ENCODE measurements around the gene JDP2.

Gene JDP2

DNA sequence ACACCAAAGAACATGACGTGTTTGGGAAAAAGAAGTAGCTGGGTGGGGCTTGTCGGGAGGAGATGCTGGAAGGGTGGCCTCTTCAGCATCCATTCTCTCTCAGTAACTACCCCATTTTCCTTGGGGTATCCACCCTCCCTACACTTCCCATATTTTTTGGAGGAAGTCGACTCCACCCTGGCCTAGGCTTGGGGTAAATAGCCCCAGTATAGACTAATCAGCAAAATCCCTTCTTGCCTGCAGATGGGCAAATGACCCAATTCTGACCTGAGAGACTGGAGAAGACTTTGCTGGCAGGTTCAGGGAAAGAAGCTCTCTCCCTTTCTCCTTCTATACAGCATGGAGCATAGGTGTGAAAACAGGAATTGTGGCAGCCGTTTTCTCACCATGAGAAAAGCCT lies 28.5 kb upstream of the JDP2 start:
- DNase-seq (ENCODE audit: low read depth), result no peak
- in situ Hi-C loops (cut with HindIII; ENCODE audit: low sequenced_read_pairs), result no loop called here
- TF ChIP-seq, protein P1, sequence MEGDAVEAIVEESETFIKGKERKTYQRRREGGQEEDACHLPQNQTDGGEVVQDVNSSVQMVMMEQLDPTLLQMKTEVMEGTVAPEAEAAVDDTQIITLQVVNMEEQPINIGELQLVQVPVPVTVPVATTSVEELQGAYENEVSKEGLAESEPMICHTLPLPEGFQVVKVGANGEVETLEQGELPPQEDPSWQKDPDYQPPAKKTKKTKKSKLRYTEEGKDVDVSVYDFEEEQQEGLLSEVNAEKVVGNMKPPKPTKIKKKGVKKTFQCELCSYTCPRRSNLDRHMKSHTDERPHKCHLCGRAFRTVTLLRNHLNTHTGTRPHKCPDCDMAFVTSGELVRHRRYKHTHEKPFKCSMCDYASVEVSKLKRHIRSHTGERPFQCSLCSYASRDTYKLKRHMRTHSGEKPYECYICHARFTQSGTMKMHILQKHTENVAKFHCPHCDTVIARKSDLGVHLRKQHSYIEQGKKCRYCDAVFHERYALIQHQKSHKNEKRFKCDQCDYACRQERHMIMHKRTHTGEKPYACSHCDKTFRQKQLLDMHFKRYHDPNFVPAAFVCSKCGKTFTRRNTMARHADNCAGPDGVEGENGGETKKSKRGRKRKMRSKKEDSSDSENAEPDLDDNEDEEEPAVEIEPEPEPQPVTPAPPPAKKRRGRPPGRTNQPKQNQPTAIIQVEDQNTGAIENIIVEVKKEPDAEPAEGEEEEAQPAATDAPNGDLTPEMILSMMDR (IDR thresholded peaks at IDR 0.05; ENCODE audit: low read depth, low read length, missing control alignments), result no peak
- no peak overlapping the region for H3K4me3 ChIP-seq (ENCODE audit: low read depth, low read length)

DNA sequence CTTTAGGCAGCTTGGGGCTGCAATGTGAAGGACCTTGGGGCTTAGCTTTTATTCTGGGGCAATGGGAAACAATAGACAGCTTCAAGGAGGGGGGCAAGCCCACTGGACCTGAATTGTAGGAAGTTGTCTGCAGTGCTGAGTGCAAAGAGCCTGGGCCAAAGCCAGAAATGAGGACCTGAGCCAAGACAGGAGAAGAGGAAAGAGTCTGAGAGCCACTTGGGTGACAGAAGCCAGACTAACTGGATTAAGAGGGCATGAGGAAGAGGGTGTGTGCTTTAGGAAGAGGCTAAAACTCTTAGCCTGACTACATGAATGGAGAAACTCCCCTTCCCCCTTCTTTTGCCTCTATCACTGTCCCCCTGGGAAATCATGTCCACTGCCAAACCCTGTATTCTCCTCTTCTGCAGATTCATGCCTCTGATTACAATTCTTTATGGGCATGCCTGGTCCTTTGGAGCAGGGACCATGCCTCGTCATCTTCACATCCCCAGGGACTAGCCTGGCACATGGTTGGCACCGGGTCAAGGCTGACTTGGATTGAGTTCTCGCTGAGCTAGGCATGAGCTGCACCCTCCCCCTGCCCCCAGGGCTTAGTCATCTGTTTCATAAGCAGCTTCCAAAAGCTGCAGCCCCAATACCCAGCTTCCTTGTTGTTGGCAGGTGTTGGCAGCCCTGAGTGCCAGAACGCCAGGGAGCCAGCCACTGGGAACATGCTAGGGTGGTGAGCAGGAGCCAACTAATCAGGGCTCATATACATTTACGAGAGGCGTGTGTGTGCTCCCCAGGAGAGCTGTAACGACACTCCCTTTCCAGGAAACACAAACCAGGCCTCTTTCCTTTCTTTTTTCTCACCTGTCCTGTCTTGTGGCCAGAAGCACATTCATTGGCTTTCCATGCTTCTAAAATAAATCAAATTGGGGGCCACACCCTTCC lies 27.7 kb upstream of the JDP2 start:
- no peak overlapping the region for H3K4me3 ChIP-seq (ENCODE audit: low read depth, low read length)
- in situ Hi-C loops (cut with HindIII; ENCODE audit: low sequenced_read_pairs), result no loop called here
- no peak for DNase-seq (ENCODE audit: low read depth)

DNA sequence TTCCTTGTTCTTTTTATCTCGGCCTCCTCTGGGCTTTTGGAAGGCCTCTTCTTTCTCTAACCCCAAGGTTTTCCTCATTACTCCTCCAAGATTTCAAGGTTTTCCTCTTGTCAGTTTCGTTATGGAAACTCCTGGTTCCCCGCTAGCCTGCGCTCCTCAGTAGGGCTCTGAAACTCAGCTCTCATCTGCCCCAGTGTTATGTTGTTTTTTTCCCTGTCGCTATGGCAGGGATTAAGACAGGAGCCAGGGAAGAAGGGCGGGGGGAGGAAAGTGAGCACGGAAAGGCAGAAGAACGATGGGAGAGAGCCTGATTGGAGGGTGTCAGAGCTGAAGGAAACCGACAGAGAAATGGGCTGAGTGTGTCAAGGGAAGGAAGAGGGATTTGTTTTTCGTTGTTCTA lies 26.5 kb upstream of the JDP2 start:
- TF ChIP-seq, protein P1 (IDR thresholded peaks at IDR 0.05; ENCODE audit: low read depth, low read length, missing control alignments), result no peak
- no peak for DNase-seq (ENCODE audit: low read depth)
- H3K4me3 ChIP-seq (ENCODE audit: low read depth, low read length), result no peak overlapping the region
- in situ Hi-C loops (cut with HindIII; ENCODE audit: low sequenced_read_pairs), result no loop called here

More for the DNA sequence above, 27.7 kb upstream of the JDP2 start:
- TF ChIP-seq, protein P1 (IDR thresholded peaks at IDR 0.05; ENCODE audit: low read depth, low read length, missing control alignments), result no peak

DNA sequence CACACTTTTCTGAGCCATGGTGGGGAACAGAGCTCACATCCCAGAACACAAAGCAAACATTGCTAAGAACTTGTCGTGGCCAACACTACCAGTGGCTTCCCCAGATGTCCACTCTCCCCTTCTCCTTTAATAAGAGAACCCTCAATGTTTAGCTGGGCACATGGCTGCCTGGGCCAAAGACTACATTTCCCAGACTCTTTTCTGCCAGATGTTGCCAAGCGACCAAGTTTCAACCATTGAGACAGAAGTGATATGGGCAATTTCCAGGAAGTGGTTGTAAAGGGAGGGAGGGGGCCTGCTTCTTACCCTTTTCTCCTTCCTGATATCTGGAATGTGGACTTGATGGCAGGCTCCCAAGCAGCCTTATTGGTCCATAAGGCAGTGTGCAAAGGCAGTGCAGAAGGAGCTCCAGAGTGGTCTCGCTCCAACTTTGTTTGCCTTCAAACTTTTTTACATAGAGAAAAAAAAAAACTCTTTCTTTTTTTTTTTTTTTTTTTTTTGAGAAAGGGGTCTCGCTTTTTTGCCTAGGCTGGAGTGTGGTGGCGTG lies 24.9 kb upstream of the JDP2 start:
- no peak overlapping the region for H3K4me3 ChIP-seq (ENCODE audit: low read depth, low read length)
- DNase-seq (ENCODE audit: low read depth), result no peak
- TF ChIP-seq, protein P1 (IDR thresholded peaks at IDR 0.05; ENCODE audit: low read depth, low read length, missing control alignments), result no peak
- in situ Hi-C loops (cut with HindIII; ENCODE audit: low sequenced_read_pairs), result no loop called here

DNA sequence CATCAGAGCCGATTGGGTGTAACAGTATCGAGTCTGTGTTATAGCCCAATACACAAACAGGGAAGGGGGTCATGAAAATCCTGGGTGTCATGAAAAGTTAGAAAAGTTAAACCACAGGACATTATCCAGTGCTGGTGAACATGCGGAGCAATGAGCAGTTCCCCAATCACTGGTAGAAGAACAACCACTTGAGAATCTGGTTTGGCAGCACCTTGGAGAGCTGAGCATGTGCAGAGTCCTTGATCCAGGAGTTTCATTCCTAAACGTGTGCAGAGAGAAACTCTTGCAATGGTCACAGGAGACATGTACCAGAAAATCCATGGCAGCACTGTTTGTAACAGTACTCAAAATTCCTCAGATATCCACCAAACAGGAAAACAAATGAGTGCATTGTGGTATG lies 23.0 kb upstream of the JDP2 start:
- TF ChIP-seq, protein P1 (IDR thresholded peaks at IDR 0.05; ENCODE audit: low read depth, low read length, missing control alignments), result no peak
- in situ Hi-C loops (cut with HindIII; ENCODE audit: low sequenced_read_pairs), result no loop called here
- no peak for DNase-seq (ENCODE audit: low read depth)

DNA sequence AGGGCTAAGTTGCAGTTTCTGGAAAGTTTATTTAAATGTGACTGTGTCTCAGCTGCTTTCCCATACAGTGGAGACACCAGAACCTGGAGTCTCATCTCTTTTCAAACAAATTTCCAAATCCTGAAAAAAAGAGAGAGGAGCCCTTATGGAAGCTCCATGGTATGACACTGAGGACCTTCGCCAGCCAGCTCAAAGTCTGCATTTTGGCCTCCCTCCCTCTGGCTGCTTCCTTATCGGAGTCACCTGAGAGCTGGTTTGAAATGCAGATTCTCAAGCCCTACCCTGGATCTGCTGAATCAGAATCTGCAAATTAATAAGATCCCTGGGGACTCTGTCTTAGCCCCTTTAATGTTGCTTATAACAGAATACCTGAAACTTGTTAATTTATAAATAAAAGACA lies 21.7 kb upstream of the JDP2 start:
- DNase-seq (ENCODE audit: low read depth), result no peak
- in situ Hi-C loops (cut with HindIII; ENCODE audit: low sequenced_read_pairs), result no loop called here
- TF ChIP-seq, protein P1 (IDR thresholded peaks at IDR 0.05; ENCODE audit: low read depth, low read length, missing control alignments), result no peak
- no peak overlapping the region for H3K4me3 ChIP-seq (ENCODE audit: low read depth, low read length)

More for the DNA sequence above, 23.0 kb upstream of the JDP2 start:
- no peak overlapping the region for H3K4me3 ChIP-seq (ENCODE audit: low read depth, low read length)

Measured in astrocyte of the cerebellum (primary cell).